Kidney (tissue), 14 donors: ENCODE results near the gene ADGRV1. TPM values are rescaled to one million over a fixed set of nuclear protein-coding genes. Genes with fewer than 3 reads are reported as not detected.

Experiments used
- DNase-seq, 5 donors: peaks; one replicate each; pipeline ENCODE4 v3.0.0-alpha.2; 2013 to 2020
- FAIRE-seq: peaks from 2 replicates; lab custom pipeline; 2012; peaks lifted over from hg19 to GRCh38; lab: Jason Lieb, UNC
- H3K27ac ChIP-seq, 2 donors: one replicate each; pipeline ENCODE4 v1.7.0; 2013; ENCODE audit warnings: low read depth in 2 of 2, low read length in 2 of 2, inconsistent platforms in 1 of 2
- H3K27me3 ChIP-seq: one replicate; pipeline ENCODE4 v1.7.1; 2013; ENCODE audit warnings: low read length, inconsistent platforms; ENCODE audit not compliant: control insufficient read depth, insufficient read depth
- H3K36me3 ChIP-seq, 3 donors: one replicate each; pipeline versions ENCODE4 v1.7.0 to v1.7.1; 2013; ENCODE audit warnings: low read length in 3 of 3, control low read depth in 1 of 3, inconsistent platforms in 1 of 3; ENCODE audit not compliant: insufficient read depth in 3 of 3, control insufficient read depth in 2 of 3
- H3K4me1 ChIP-seq, 3 donors: one replicate each; pipeline versions ENCODE4 v1.7.0 to v1.7.1; 2013; ENCODE audit warnings: low read length in 3 of 3, inconsistent platforms in 1 of 3, low read depth in 1 of 3; ENCODE audit not compliant: control insufficient read depth in 2 of 3, insufficient read depth in 2 of 3
- H3K4me3 ChIP-seq, 3 donors: one replicate each; pipeline versions ENCODE4 v1.7.0 to v1.8.1; 2013; ENCODE audit warnings: low read length in 3 of 3, control low read depth in 1 of 3, inconsistent platforms in 1 of 3
- H3K9ac ChIP-seq, 3 donors: one replicate each; pipeline versions ENCODE4 v1.7.0 to v1.7.1; 2013; ENCODE audit warnings: low read length in 3 of 3, control low read depth in 1 of 3, inconsistent platforms in 1 of 3
- H3K9me3 ChIP-seq, 3 donors: one replicate each; pipeline versions ENCODE4 v1.7.0 to v1.7.1; 2013; ENCODE audit warnings: low read length in 3 of 3, control low read depth in 1 of 3, inconsistent platforms in 1 of 3; ENCODE audit not compliant: control insufficient read depth in 2 of 3, insufficient read depth in 1 of 3
- CTCF ChIP-seq: IDR thresholded peaks from 3 replicates; pipeline ENCODE4 v1.5.1; 2012; ENCODE audit warnings: mild to moderate bottlenecking, moderate library complexity, borderline replicate concordance; ENCODE audit not compliant: insufficient read depth; ENCODE audit errors: extremely low read depth
- intact Hi-C: fragments of 100-400 bp; cut with DNase I; formaldehyde crosslinking; loops from one replicate; pipeline ENCODE4 v1.11.1; 2022
- polyA plus RNA-seq: library from polyadenylated mRNA; stranded (reverse); fragments of 350-450 nt; fragmentation: Illumina TruSeq; extraction: RNeasy Lipid Tissue Mini Kit (QIAGEN cat#74804); gene quantifications from one replicate; pipeline ENCODE4 v1.2.3, GENCODE V29; 2014; ENCODE audit warnings: low read depth, low replicate concordance; ENCODE audit not compliant: insufficient read depth
- total RNA-seq: library from RNA; stranded (reverse); fragmentation: NEBNext Ultra II Directional; extraction: Animal tissue kit (Norgen Biotek cat#: 25700); gene quantifications from one replicate; pipeline ENCODE4 v1.2.1, GENCODE V29; 2021
- donor health status: control.
- donor health status: control.
- donor health status: control.
- donor health status: control.
- donor health status: control.
- donor health status: DM: yes; HTN: yes; CAD: no.
- donor health status: Normal renal cell carcinoma (clear cell type).

ADGRV1 gene
- total and polyA plus RNA-seq, 2 donors from 2014 or later, result 7.0 to 7.3 TPM

GRCh38 chr5:90703932-90704331 is 145.3 kb downstream of the ADGRV1 start:
- Histone ChIP-seq H3K4me1 (no peaks in the 10 kb centered on the region), H3K9me3 (no peaks in the 10 kb centered on the region), H3K36me3 (no peaks in the 10 kb centered on the region), H3K9ac (no peak overlapping the region), H3K4me3 (no peak overlapping the region), H3K27ac (no peak overlapping the region), H3K27me3 (no peaks in the 10 kb centered on the region)
- TF ChIP-seq CTCF, result no peak
- intact Hi-C loops, result no loop called here
- DNase-seq, result no peak
- FAIRE-seq, result no peak

GRCh38 chr5:90707698-90708097 is 149.1 kb downstream of the ADGRV1 start:
- no peak for FAIRE-seq
- intact Hi-C loops, result no loop called here
- Histone ChIP-seq H3K36me3 (no peaks in the 10 kb centered on the region), H3K4me1 (no peaks in the 10 kb centered on the region), H3K9me3 (no peaks in the 10 kb centered on the region), H3K4me3 (no peak overlapping the region), H3K27me3 (no peaks in the 10 kb centered on the region), H3K27ac (no peak overlapping the region), H3K9ac (no peak overlapping the region)
- no peak for DNase-seq
- no peak for TF ChIP-seq CTCF

- Histone ChIP-seq H3K36me3 (no peaks in the 10 kb centered on the region), H3K4me1 (no peaks in the 10 kb centered on the region), H3K9ac (no peak overlapping the region), H3K9me3 (no peaks in the 10 kb centered on the region), H3K27me3 (no peaks in the 10 kb centered on the region), H3K27ac (no peak overlapping the region), H3K4me3 (no peak overlapping the region)
- TF ChIP-seq CTCF, result peak; percentile 46
- DNase-seq, result peak in 3 of 5 donors; percentile 48 to 74 (median 64)
- peak; percentile 13 for FAIRE-seq
- intact Hi-C loops, result no loop called here
Measured at GRCh38 chr5:90709323-90710155, 150.9 kb downstream of the ADGRV1 start.
